PC-9 (cell line): Measurements from ENCODE around the gene CSGALNACT2. TPM values are rescaled to one million over a fixed set of nuclear protein-coding genes. Genes with fewer than 3 reads are reported as not detected.

Source experiments
- BruUV-seq: library from RNA; stranded (reverse); fragments of 400-500 nt; replicated peaks from 2 replicates; lab custom pipeline; 2021; lab: Mats Ljungman, UMichigan
- CTCF ChIA-PET: fragments of 300-600 bp; sonication (Branson Sonifier 250); formaldehyde crosslinking; loops from one replicate; lab custom pipeline; 2022; ENCODE audit warnings: antibody characterized with exemption; lab: Charles Lee
- POLR2A ChIA-PET: fragments of 300-600 bp; sonication (Branson Sonifier 250); formaldehyde crosslinking; loops from one replicate; lab custom pipeline; 2022; ENCODE audit warnings: antibody characterized with exemption; ENCODE audit not compliant: unreplicated experiment; lab: Charles Lee
- DNase-seq, 2 experiments: peaks; one replicate each; pipeline versions ENCODE4 v3.0.0 to v3.0.0-alpha.2; 2015 to 2022; ENCODE audit warnings: mixed read lengths in 1 of 2
- H2AFZ ChIP-seq: fragments of 200-600 bp; sonication (generic); 2 replicates; pipeline ENCODE4 v1.8.1; 2017; ENCODE audit warnings: antibody characterized with exemption
- H3F3A ChIP-seq: fragments of 200-600 bp; sonication (generic); 2 replicates; pipeline ENCODE4 v1.8.1; 2017; ENCODE audit warnings: antibody characterized with exemption, mild to moderate bottlenecking, low read depth; ENCODE audit not compliant: insufficient read depth
- H3K27ac ChIP-seq: fragments of 200-600 bp; sonication (generic); 2 replicates; pipeline ENCODE4 v1.6.1; 2016; ENCODE audit warnings: mixed run types
- H3K27me3 ChIP-seq: fragments of 200-600 bp; sonication (generic); 2 replicates; pipeline ENCODE4 v1.6.1; 2016; ENCODE audit warnings: low read depth, mixed run types; ENCODE audit not compliant: insufficient read depth
- H3K36me3 ChIP-seq: fragments of 200-600 bp; sonication (generic); 2 replicates; pipeline ENCODE4 v1.6.1; 2016; ENCODE audit warnings: low read depth, mixed run types
- H3K4me1 ChIP-seq: fragments of 200-600 bp; sonication (generic); replicated peaks from 2 replicates; pipeline ENCODE4 v1.6.1; 2016; ENCODE audit warnings: mixed run types; ENCODE audit not compliant: insufficient read depth
- H3K4me2 ChIP-seq: fragments of 200-600 bp; sonication (generic); 2 replicates; pipeline ENCODE4 v1.6.1; 2017; ENCODE audit warnings: mixed run types
- H3K4me3 ChIP-seq: fragments of 200-600 bp; sonication (generic); 2 replicates; pipeline ENCODE4 v1.6.1; 2016; ENCODE audit warnings: mixed run types
- H3K79me2 ChIP-seq: fragments of 200-600 bp; sonication (generic); 2 replicates; pipeline ENCODE4 v1.6.1; 2017; ENCODE audit warnings: low read depth, mixed run types
- H3K9me2 ChIP-seq: fragments of 200-600 bp; sonication (generic); 2 replicates; pipeline ENCODE4 v1.8.1; 2017; ENCODE audit warnings: mild to moderate bottlenecking; ENCODE audit not compliant: insufficient read depth
- H3K9me3 ChIP-seq: fragments of 200-600 bp; sonication (generic); 2 replicates; pipeline ENCODE4 v1.8.1; 2016; ENCODE audit warnings: low read depth; ENCODE audit not compliant: insufficient read depth
- H4K20me1 ChIP-seq: fragments of 200-600 bp; sonication (generic); 2 replicates; pipeline ENCODE4 v1.8.1; 2017; ENCODE audit not compliant: insufficient read depth
- CTCF ChIP-seq: fragments of 200-600 bp; sonication (generic); conservative IDR thresholded peaks from 2 replicates; pipeline ENCODE4 v1.6.1; 2017; ENCODE audit warnings: mixed run types, antibody characterized with exemption, mild to moderate bottlenecking, moderate library complexity
- EZH2 ChIP-seq: fragments of 200-600 bp; sonication (generic); IDR thresholded peaks from 2 replicates; pipeline ENCODE4 v1.8.0; 2017; ENCODE audit warnings: antibody characterized with exemption, low read depth
- intact Hi-C: fragments of 100-400 bp; cut with micrococcal nuclease; formaldehyde crosslinking; loops from one replicate; pipeline ENCODE4 v1.10.0; 2022; ENCODE audit not compliant: unreplicated experiment
- total RNA-seq: library from RNA; stranded (reverse); gene quantifications from 2 replicates; pipeline ENCODE4 v1.2.3, GENCODE V29; 2021

The CSGALNACT2 gene
- total RNA-seq, 1 experiment from 2014 or later, result 7.2 TPM

GRCh38 chr10:43173120-43173519 is 34.9 kb downstream of the CSGALNACT2 start:
- peaks cover 7% of the 10 kb centered on the region; the same call in 1 of the 2 replicates for H3K4me1 ChIP-seq
- CTCF ChIA-PET, result no interaction called here
- POLR2A ChIA-PET, result no interaction called here
- no peaks in the 10 kb centered on the region for H3K9me3 ChIP-seq
- H3K79me2 ChIP-seq, result no peaks in the 10 kb centered on the region
- H3K27ac ChIP-seq, result no peak overlapping the region
- H3K36me3 ChIP-seq, result no peaks in the 10 kb centered on the region
- DNase-seq, result no peak
- peaks cover 3% of the 10 kb centered on the region; the same call in 1 of the 2 replicates for H3F3A ChIP-seq
- BruUV-seq, result no TSS peak
- no peaks in the 10 kb centered on the region for H3K9me2 ChIP-seq
- H3K4me3 ChIP-seq, result no peak overlapping the region
- no peaks in the 10 kb centered on the region for H4K20me1 ChIP-seq
- no peak for TF ChIP-seq CTCF
- TF ChIP-seq EZH2, result no peak
- intact Hi-C loops, result no loop called here
- no peak overlapping the region for H3K4me2 ChIP-seq
- H3K27me3 ChIP-seq, result no peaks in the 10 kb centered on the region
- no peak overlapping the region for H2AFZ ChIP-seq

- DNase-seq, result no peak
- H3F3A ChIP-seq, result peaks cover 3% of the 10 kb centered on the region; the same call in 1 of the 2 replicates
- no peak overlapping the region for H3K4me2 ChIP-seq
- BruUV-seq, result no TSS peak
- no peaks in the 10 kb centered on the region for H3K9me2 ChIP-seq
- H3K79me2 ChIP-seq, result no peaks in the 10 kb centered on the region
- POLR2A ChIA-PET, result interaction anchor here (0.6 kb wide), 1 partner anchor 37 kb away, joined by 3 read pairs; no protein-coding TSS in a partner anchor
- H3K4me1 ChIP-seq, result peaks cover 7% of the 10 kb centered on the region; the same call in 1 of the 2 replicates
- no peaks in the 10 kb centered on the region for H4K20me1 ChIP-seq
- CTCF ChIA-PET, result interaction anchor here (0.6 kb wide), 1 partner anchor 235 kb away, joined by 3 read pairs; no protein-coding TSS in a partner anchor
- TF ChIP-seq EZH2 (no peak), CTCF (no peak)
- no peaks in the 10 kb centered on the region for H3K27me3 ChIP-seq
- H2AFZ ChIP-seq, result no peak overlapping the region
- intact Hi-C loops, result no loop called here
- no peak overlapping the region for H3K4me3 ChIP-seq
- H3K9me3 ChIP-seq, result no peaks in the 10 kb centered on the region
- H3K27ac ChIP-seq, result no peak overlapping the region
- H3K36me3 ChIP-seq, result no peaks in the 10 kb centered on the region
Measured at GRCh38 chr10:43174969-43175368, 36.7 kb downstream of the CSGALNACT2 start.

- no peaks in the 10 kb centered on the region for H3K9me2 ChIP-seq
- H3K27me3 ChIP-seq, result no peaks in the 10 kb centered on the region
- no peaks in the 10 kb centered on the region for H3F3A ChIP-seq
- H3K36me3 ChIP-seq, result no peaks in the 10 kb centered on the region
- BruUV-seq, result no TSS peak
- no peak for TF ChIP-seq CTCF
- TF ChIP-seq EZH2, result no peak
- no peaks in the 10 kb centered on the region for H3K79me2 ChIP-seq
- POLR2A ChIA-PET, result no interaction called here
- CTCF ChIA-PET, result no interaction called here
- no peaks in the 10 kb centered on the region for H4K20me1 ChIP-seq
- intact Hi-C loops, result no loop called here
- no peaks in the 10 kb centered on the region for H3K9me3 ChIP-seq
- no peak overlapping the region for H2AFZ ChIP-seq
- H3K4me1 ChIP-seq, result peaks cover 7% of the 10 kb centered on the region; the same call in 1 of the 2 replicates
- no peak for DNase-seq
- no peak overlapping the region for H3K4me2 ChIP-seq
- no peak overlapping the region for H3K27ac ChIP-seq
- no peak overlapping the region for H3K4me3 ChIP-seq
Measured at GRCh38 chr10:43176271-43176670, 38.0 kb downstream of the CSGALNACT2 start.
